Measurements from ENCODE around the gene BACH2.

The BACH2 gene

GRCh38 chr6:89997456-89998445 lies 298.9 kb downstream of the BACH2 start:
- Histone ChIP-seq H3K36me3 (ENCODE audit: control insufficient read depth, low read length) (peaks cover 99% of the 10 kb centered on the region), H3K4me1 (ENCODE audit: control insufficient read depth, low read length) (peaks cover 4% of the 10 kb centered on the region; the same call in 1 of the 2 replicates), H3K27ac (ENCODE audit: low read depth, low read length) (no peak overlapping the region), H4K20me1 (ENCODE audit: control insufficient read depth, insufficient read depth, low read depth, low read length) (peaks cover 14% of the 10 kb centered on the region), H3K4me3 (ENCODE audit: low read length) (no peak overlapping the region), H3K9me2 (replicated peaks; ENCODE audit: control insufficient read depth, low read length) (no peaks in the 10 kb centered on the region), H3K9me3 (ENCODE audit: control insufficient read depth, insufficient read depth, low read length) (no peaks in the 10 kb centered on the region), H3K4me2 (ENCODE audit: low read length) (no peak overlapping the region), H3F3A (ENCODE audit: control insufficient read depth, insufficient read depth) (peaks cover 34% of the 10 kb centered on the region), H3K27me3 (ENCODE audit: control insufficient read depth, low read length) (no peaks in the 10 kb centered on the region), H3K79me2 (ENCODE audit: control insufficient read depth, low read length) (peaks cover 94% of the 10 kb centered on the region)
- TF ChIP-seq EZH2phosphoT487 (IDR thresholded peaks at IDR 0.05; ENCODE audit: borderline replicate concordance, low read length) (no peak), CTCF (IDR thresholded peaks at IDR 0.05; ENCODE audit: low read depth, low read length, poor library complexity, severe bottlenecking) (no peak)

- Histone ChIP-seq H4K20me1 (ENCODE audit: control insufficient read depth, insufficient read depth, low read depth, low read length) (peaks cover 18% of the 10 kb centered on the region), H3K9me3 (ENCODE audit: control insufficient read depth, insufficient read depth, low read length) (no peaks in the 10 kb centered on the region), H3K27me3 (ENCODE audit: control insufficient read depth, low read length) (no peaks in the 10 kb centered on the region), H3F3A (ENCODE audit: control insufficient read depth, insufficient read depth) (peaks cover 33% of the 10 kb centered on the region), H3K79me2 (ENCODE audit: control insufficient read depth, low read length) (peaks cover 97% of the 10 kb centered on the region), H3K9me2 (replicated peaks; ENCODE audit: control insufficient read depth, low read length) (no peaks in the 10 kb centered on the region), H3K36me3 (ENCODE audit: control insufficient read depth, low read length) (peaks cover 99% of the 10 kb centered on the region), H3K27ac (ENCODE audit: low read depth, low read length) (no peak overlapping the region), H3K4me3 (ENCODE audit: low read length) (no peak overlapping the region), H3K4me1 (ENCODE audit: control insufficient read depth, low read length) (no peaks in the 10 kb centered on the region), H3K4me2 (ENCODE audit: low read length) (no peak overlapping the region)
- TF ChIP-seq EZH2phosphoT487 (IDR thresholded peaks at IDR 0.05; ENCODE audit: borderline replicate concordance, low read length) (no peak), CTCF (IDR thresholded peaks at IDR 0.05; ENCODE audit: low read depth, low read length, poor library complexity, severe bottlenecking) (no peak)
Observed at GRCh38 chr6:89993411-89993810, 303.2 kb downstream of the BACH2 start.

GRCh38 chr6:89992818-89993217 lies 303.8 kb downstream of the BACH2 start:
- H4K20me1 ChIP-seq (ENCODE audit: control insufficient read depth, insufficient read depth, low read depth, low read length) = peaks cover 17% of the 10 kb centered on the region
- H3K9me3 ChIP-seq (ENCODE audit: control insufficient read depth, insufficient read depth, low read length) = no peaks in the 10 kb centered on the region
- H3K27ac ChIP-seq (ENCODE audit: low read depth, low read length) = no peak overlapping the region
- TF ChIP-seq EZH2phosphoT487 (IDR thresholded peaks at IDR 0.05; ENCODE audit: borderline replicate concordance, low read length) (no peak), CTCF (IDR thresholded peaks at IDR 0.05; ENCODE audit: low read depth, low read length, poor library complexity, severe bottlenecking) (no peak)
- H3K27me3 ChIP-seq (ENCODE audit: control insufficient read depth, low read length) = no peaks in the 10 kb centered on the region
- H3K36me3 ChIP-seq (ENCODE audit: control insufficient read depth, low read length) = peaks cover 99% of the 10 kb centered on the region
- no peaks in the 10 kb centered on the region for H3K4me1 ChIP-seq (ENCODE audit: control insufficient read depth, low read length)
- H3F3A ChIP-seq (ENCODE audit: control insufficient read depth, insufficient read depth) = peaks cover 37% of the 10 kb centered on the region
- peaks cover 97% of the 10 kb centered on the region for H3K79me2 ChIP-seq (ENCODE audit: control insufficient read depth, low read length)
- H3K4me3 ChIP-seq (ENCODE audit: low read length) = no peak overlapping the region
- no peaks in the 10 kb centered on the region for H3K9me2 ChIP-seq (replicated peaks; ENCODE audit: control insufficient read depth, low read length)
- no peak overlapping the region for H3K4me2 ChIP-seq (ENCODE audit: low read length)
